Ovary (tissue), 3 donors: ENCODE results near the gene ARHGAP18.

Experiments used
- CTCF ChIP-seq, 3 donors: fragments of 450-650 bp in 2 of 3; fragments of 200-600 bp in 1 of 3; IDR thresholded peaks; one replicate each; pipeline versions ENCODE4 v1.5.1 to v1.8.0; 2016 to 2022; ENCODE audit warnings: antibody characterized with exemption in 3 of 3, mild to moderate bottlenecking in 1 of 3
- EP300 ChIP-seq: sonication (generic); formaldehyde crosslinking; IDR thresholded peaks from one replicate; pipeline ENCODE4 v1.6.1; 2017; ENCODE audit warnings: antibody characterized with exemption
- POLR2A ChIP-seq: fragments of 450-650 bp; IDR thresholded peaks from one replicate; pipeline ENCODE4 v1.6.1; 2017; ENCODE audit warnings: antibody characterized with exemption, mild to moderate bottlenecking, moderate library complexity
- donor health status: DM: no; HTN: no; CAD: no.

DNA sequence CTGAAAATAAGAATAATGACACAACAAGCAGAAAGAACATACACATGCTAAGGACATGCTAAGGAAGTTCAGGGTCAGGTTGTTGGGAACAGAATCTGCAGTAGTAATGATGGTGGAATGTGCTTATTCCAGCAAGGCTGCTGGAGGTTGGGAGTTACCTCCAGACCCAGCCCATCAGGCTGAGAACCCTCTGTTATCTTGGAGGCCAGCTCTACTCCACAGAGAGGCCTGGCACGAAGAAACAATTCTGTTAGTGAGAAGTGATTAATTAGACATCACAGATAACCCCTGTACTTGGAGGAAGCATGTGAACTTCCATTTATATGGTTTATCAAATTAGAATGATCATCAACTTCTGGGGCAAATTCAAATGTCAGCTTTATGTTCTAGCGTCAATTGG lies 22.1 kb upstream of the ARHGAP18 start:
- TF ChIP-seq POLR2A (no peak), CTCF (IDR thresholded peaks at IDR 0.05) (no peak), EP300 (no peak)
